NCI-H748 (cell line): Measurements from ENCODE around the gene NAV1.
A peak's percentile ranks its signal among the peaks of the same experiment; 100 is the strongest.
"Not testable (repeated sequence)": the region's sequence is repeated elsewhere in the genome, so short reads cannot be mapped to it uniquely, and the experiment has no call there.

Source experiments
- DNase-seq: peaks from one replicate; lab custom pipeline; 2025; ENCODE audit not compliant: unreplicated experiment; lab: John Stamatoyannopoulos, UW

Gene NAV1

GRCh38 chr1:201562659-201563405 is 23.9 kb downstream of the NAV1 start:
- DNase-seq, result no peak

DNA sequence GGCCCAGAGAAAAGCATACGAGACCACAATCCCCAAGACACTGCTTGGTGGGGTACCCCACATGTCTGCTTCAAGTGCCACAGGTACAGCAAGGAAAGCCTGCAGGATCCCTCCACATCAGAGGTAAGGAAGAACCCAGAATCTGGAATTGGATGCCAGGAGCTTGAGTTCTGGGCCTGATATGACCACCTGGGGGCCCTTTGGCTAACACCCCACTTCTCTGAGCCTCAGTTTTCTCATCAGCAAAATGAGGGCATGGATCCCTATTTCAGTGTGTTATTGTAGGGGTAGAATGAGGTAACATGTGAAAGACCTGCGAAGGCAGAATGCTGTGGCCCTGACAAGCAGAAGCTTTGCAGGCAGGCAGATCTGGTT is 24.5 kb downstream of the NAV1 start:
- DNase-seq, result no peak

DNA sequence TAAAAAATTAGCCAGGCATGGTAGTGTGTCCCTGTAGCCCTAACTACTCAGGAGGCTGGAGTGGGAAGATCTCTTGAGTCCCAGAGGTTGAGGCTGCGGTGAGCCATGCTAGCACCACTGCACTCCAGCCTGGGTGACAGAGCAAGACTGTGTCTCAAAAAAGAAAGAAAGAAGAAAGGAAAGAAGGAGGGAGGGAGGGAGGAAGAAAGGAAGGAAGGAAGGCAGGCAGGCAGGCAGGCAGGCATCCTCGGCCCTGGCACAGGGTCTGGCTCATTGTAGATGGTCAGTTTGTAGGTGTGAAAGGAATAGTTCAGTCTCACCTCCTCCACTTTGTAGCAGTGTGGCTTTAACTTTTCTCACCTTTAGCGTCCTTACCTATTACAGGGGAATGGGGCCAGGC is 25.0 kb downstream of the NAV1 start:
- no peak for DNase-seq

GRCh38 chr1:201565024-201565730 is 26.2 kb downstream of the NAV1 start:
- no peak for DNase-seq

DNA sequence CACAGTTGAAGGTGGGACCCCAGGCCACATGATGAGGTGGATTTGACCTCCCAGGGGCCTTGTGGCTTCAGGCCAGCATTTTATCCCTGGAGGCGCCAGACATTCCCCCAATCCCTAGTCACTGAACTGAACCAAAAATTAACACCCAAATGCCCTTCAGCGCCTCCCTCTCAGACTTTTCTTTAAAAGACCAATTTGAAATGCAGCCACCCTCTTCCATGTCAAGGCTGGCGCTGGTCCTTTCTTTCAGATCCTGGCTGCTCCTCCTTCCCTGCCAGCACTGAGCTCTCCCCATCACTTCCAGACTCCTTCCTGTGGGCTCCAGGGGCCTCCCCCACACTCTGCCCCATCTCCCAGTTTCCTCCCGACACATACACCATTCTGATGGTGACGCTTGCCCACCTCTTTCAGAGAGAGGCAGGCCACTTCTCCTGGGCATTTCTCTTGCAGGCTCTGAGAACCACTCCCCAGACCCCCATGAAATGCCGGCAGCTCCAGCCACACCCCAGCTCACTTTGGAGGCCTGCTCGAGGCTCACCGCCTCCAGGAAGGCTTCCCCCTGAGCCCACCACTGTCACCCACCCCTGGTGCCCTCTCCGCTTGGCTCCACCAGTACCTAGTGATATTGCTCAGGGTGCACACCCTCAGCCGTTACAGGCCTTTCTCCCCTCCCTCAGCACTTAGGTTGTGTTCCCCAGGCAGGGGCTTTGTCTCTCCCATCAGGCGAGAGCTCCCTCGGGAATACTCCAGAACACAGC is 27.0 kb downstream of the NAV1 start:
- DNase-seq, result no peak

DNA sequence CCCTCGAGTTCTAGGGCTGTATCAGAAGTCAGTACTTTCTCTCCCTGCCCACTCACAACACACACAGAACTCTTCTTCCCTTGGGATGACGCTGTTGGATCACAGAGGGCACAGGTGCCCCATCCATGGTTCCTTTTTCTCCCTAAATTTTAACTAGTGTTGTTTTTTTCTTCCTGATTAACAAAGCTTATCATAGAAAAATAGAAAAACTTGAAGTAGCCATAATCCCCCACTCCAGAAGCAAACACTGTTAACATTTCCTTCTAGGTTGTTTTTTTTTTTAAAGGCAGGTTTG is 27.5 kb downstream of the NAV1 start:
- no peak for DNase-seq

GRCh38 chr1:201566933-201567801 is 28.2 kb downstream of the NAV1 start:
- DNase-seq, result peak; percentile 71

DNA sequence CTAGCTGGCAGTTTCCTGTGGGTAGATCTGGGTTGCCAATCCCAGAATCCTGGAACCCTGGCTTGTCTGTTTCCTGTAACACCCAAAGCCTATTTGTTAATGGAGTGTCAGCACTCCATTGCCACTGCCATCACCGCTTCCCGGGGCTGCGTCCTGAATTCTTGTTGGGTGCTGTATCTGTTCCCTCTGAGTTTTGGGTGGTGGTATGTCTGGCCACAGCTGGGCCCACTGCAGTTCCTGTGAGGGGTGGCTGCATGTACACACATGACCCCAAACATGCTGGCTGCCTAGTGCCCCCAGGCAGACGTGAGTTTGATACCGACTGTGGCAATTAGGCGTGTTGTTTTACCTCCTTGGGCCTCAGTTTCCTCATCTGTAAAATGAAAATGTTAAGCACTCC is 29.3 kb downstream of the NAV1 start:
- DNase-seq, result no peak

DNA sequence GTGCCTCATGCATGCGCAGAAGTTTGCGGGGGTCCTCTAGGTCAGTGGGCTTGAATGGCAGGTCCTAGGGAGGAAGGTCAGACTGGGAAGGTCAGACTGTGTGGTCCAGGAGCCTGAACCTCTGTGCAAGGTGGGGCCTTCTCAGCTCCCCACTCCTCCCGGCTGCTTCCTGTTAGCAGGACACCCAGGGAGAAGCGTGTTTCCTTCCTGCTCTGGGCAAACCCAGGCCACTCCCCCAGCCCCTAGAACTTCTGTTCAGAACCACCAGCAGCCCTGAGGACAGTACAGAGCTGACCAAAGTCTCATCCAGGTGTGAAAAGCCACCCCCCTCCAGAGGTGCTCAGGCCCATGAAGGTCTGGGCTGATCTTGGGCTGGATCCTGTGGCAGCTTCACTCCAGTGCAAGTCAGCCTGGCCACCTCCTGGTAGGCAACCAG is 29.9 kb downstream of the NAV1 start:
- DNase-seq, result no peak

- no peak for DNase-seq
Measured at GRCh38 chr1:201570181-201570885, 31.4 kb downstream of the NAV1 start.

GRCh38 chr1:201570886-201571624 is 32.1 kb downstream of the NAV1 start:
- peak; percentile 56 for DNase-seq

- no peak for DNase-seq
Measured at GRCh38 chr1:201573030-201573429, 34.1 kb downstream of the NAV1 start.

GRCh38 chr1:201573923-201574322 is 35.0 kb downstream of the NAV1 start:
- no peak for DNase-seq

- DNase-seq, result no peak
Measured at GRCh38 chr1:201575912-201576311, 37.0 kb downstream of the NAV1 start.

- no peak for DNase-seq
Measured at GRCh38 chr1:201576914-201577313, 38.0 kb downstream of the NAV1 start.

GRCh38 chr1:201578008-201578888 is 39.3 kb downstream of the NAV1 start:
- no peak for DNase-seq

GRCh38 chr1:201581371-201581770 is 42.4 kb downstream of the NAV1 start:
- not testable (repeated sequence) for DNase-seq

DNA sequence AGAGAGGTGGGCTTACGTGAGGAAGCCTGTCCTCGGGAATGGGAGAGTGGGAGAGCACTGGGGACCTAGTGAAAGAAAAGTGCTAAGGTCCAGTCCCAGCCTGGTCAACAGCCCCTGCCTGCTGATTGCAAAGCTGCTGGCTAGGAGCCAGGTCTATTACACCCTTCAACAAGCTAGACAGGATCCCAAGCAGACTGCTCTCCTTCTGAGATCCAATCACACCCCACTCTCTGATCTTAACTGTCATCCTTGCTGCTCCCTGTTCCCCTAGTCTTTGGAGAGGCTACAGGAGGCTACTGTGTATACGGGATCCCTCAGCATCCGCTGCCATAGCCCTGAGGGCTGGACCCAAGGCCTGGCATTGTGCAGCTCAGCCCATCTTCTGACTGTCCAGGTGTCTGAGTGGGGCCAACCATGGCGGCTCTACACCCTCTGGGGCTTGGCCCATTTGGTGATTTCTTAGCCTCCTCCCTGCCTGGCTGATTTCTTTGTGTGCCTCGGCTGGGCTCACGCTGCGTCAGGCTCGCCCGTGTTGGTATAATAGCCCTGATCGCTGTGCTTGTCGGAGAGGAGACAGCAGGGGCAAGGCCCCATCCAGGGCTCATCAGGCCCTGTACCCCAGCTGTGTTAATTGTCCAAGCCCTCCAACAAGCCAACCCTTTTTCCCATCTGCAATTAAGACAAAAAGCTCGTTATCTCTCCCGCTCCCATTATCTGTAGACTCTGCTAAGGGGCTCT is 43.9 kb downstream of the NAV1 start:
- DNase-seq, result peak; percentile 88
